Activated T-helper 2 cell treated with anti-CD3 and anti-CD28 coated beads, Interferon-gamma antibody, Interleukin-2, Interleukin-4, amounts not matched to agents 10 μg/mL and 5 μg/mL and 100 μg/mL, durations not matched to agents 14 hours and 24 hours and 36 hours (primary cell): ENCODE data around the gene KRT75. TPM values are rescaled to one million over a fixed set of nuclear protein-coding genes. Genes with fewer than 3 reads are reported as not detected.

Experiments used
- DNase-seq: peaks from one replicate; pipeline ENCODE4 v3.0.0; 2021; ENCODE audit warnings: low spot score
- H3K27ac Mint-ChIP-seq: one replicate; pipeline ENCODE4 v1.8.0; 2021; ENCODE audit warnings: mixed read lengths
- H3K27me3 Mint-ChIP-seq: one replicate; pipeline ENCODE4 v1.8.0; 2021; ENCODE audit warnings: low read depth, mixed read lengths
- H3K36me3 Mint-ChIP-seq: one replicate; pipeline ENCODE4 v1.8.0; 2021; ENCODE audit warnings: low read depth, mixed read lengths
- H3K4me1 Mint-ChIP-seq: one replicate; pipeline ENCODE4 v1.8.0; 2021; ENCODE audit warnings: low read depth, mixed read lengths
- H3K4me3 Mint-ChIP-seq: one replicate; pipeline ENCODE4 v1.8.0; 2021; ENCODE audit warnings: low read depth, mild to moderate bottlenecking, moderate library complexity, mixed read lengths
- H3K9me3 Mint-ChIP-seq: one replicate; pipeline ENCODE4 v1.8.0; 2021; ENCODE audit warnings: mixed read lengths
- intact Hi-C: fragments of 100-400 bp; cut with micrococcal nuclease; formaldehyde crosslinking; loops from one replicate; pipeline ENCODE4 v1.15.1; 2023
- total RNA-seq: library from RNA; stranded (reverse); gene quantifications from 2 replicates; pipeline ENCODE4 v1.2.3, GENCODE V29; 2022

Gene KRT75
- total RNA-seq, 1 donor from 2014 or later, result not detected

GRCh38 chr12:52403561-52403960, 30.6 kb downstream of the KRT75 start:
- Mint-ChIP-seq H3K27ac (no peak overlapping the region), H3K27me3 (no peaks in the 10 kb centered on the region), H3K4me1 (no peaks in the 10 kb centered on the region), H3K9me3 (no peaks in the 10 kb centered on the region), H3K36me3 (no peaks in the 10 kb centered on the region), H3K4me3 (no peak overlapping the region)
- intact Hi-C loops, result no loop called here
- no peak for DNase-seq

- Mint-ChIP-seq H3K27ac (no peak overlapping the region), H3K36me3 (no peaks in the 10 kb centered on the region), H3K4me1 (no peaks in the 10 kb centered on the region), H3K9me3 (no peaks in the 10 kb centered on the region), H3K27me3 (no peaks in the 10 kb centered on the region), H3K4me3 (no peak overlapping the region)
- no peak for DNase-seq
- intact Hi-C loops, result no loop called here
Measured at GRCh38 chr12:52402873-52403540, 31.2 kb downstream of the KRT75 start.

- H3K27me3 Mint-ChIP-seq, result no peaks in the 10 kb centered on the region
Measured at GRCh38 chr12:52402377-52402776, 31.8 kb downstream of the KRT75 start.

GRCh38 chr12:52401926-52402325, 32.2 kb downstream of the KRT75 start:
- no peak for DNase-seq
- Mint-ChIP-seq H3K4me3 (no peak overlapping the region), H3K36me3 (no peaks in the 10 kb centered on the region), H3K27me3 (peaks cover 4% of the 10 kb centered on the region), H3K4me1 (no peaks in the 10 kb centered on the region), H3K9me3 (no peaks in the 10 kb centered on the region), H3K27ac (no peak overlapping the region)
- intact Hi-C loops, result no loop called here

More at GRCh38 chr12:52402377-52402776, 31.8 kb downstream of the KRT75 start:
- H3K27ac Mint-ChIP-seq, result no peak overlapping the region
- intact Hi-C loops, result no loop called here
- DNase-seq, result no peak
- no peaks in the 10 kb centered on the region for H3K9me3 Mint-ChIP-seq
- H3K4me3 Mint-ChIP-seq, result no peak overlapping the region
- no peaks in the 10 kb centered on the region for H3K36me3 Mint-ChIP-seq
- no peaks in the 10 kb centered on the region for H3K4me1 Mint-ChIP-seq

- DNase-seq, result no peak
- no peak overlapping the region for H3K27ac Mint-ChIP-seq
- no peaks in the 10 kb centered on the region for H3K9me3 Mint-ChIP-seq
- H3K36me3 Mint-ChIP-seq, result no peaks in the 10 kb centered on the region
- H3K4me3 Mint-ChIP-seq, result no peak overlapping the region
- H3K27me3 Mint-ChIP-seq, result peaks cover 6% of the 10 kb centered on the region
- intact Hi-C loops, result no loop called here
- no peaks in the 10 kb centered on the region for H3K4me1 Mint-ChIP-seq
Measured at GRCh38 chr12:52401526-52401925, 32.6 kb downstream of the KRT75 start.

- H3K4me1 Mint-ChIP-seq, result no peaks in the 10 kb centered on the region
- H3K4me3 Mint-ChIP-seq, result no peak overlapping the region
- H3K9me3 Mint-ChIP-seq, result no peaks in the 10 kb centered on the region
- intact Hi-C loops, result no loop called here
- H3K36me3 Mint-ChIP-seq, result no peaks in the 10 kb centered on the region
- no peak for DNase-seq
- peaks cover 6% of the 10 kb centered on the region for H3K27me3 Mint-ChIP-seq
- no peak overlapping the region for H3K27ac Mint-ChIP-seq
Measured at GRCh38 chr12:52400906-52401305, 33.3 kb downstream of the KRT75 start.

GRCh38 chr12:52399756-52400155, 34.4 kb downstream of the KRT75 start:
- no peaks in the 10 kb centered on the region for H3K36me3 Mint-ChIP-seq
- no peaks in the 10 kb centered on the region for H3K4me1 Mint-ChIP-seq
- no peaks in the 10 kb centered on the region for H3K9me3 Mint-ChIP-seq
- H3K4me3 Mint-ChIP-seq, result no peak overlapping the region
- H3K27me3 Mint-ChIP-seq, result peaks cover 6% of the 10 kb centered on the region
- intact Hi-C loops, result no loop called here
- no peak overlapping the region for H3K27ac Mint-ChIP-seq
- no peak for DNase-seq

GRCh38 chr12:52398176-52398575, 36.0 kb downstream of the KRT75 start:
- H3K9me3 Mint-ChIP-seq, result no peaks in the 10 kb centered on the region
- H3K27me3 Mint-ChIP-seq, result peaks cover 6% of the 10 kb centered on the region
- DNase-seq, result no peak
- no peak overlapping the region for H3K4me3 Mint-ChIP-seq
- no peak overlapping the region for H3K27ac Mint-ChIP-seq
- H3K36me3 Mint-ChIP-seq, result no peaks in the 10 kb centered on the region
- intact Hi-C loops, result no loop called here
- no peaks in the 10 kb centered on the region for H3K4me1 Mint-ChIP-seq

- Mint-ChIP-seq H3K27me3 (peaks cover 6% of the 10 kb centered on the region), H3K4me3 (no peak overlapping the region), H3K27ac (no peak overlapping the region), H3K4me1 (no peaks in the 10 kb centered on the region), H3K9me3 (no peaks in the 10 kb centered on the region), H3K36me3 (no peaks in the 10 kb centered on the region)
- intact Hi-C loops, result no loop called here
- no peak for DNase-seq
Measured at GRCh38 chr12:52396656-52397055, 37.5 kb downstream of the KRT75 start.

GRCh38 chr12:52395761-52396434, 38.3 kb downstream of the KRT75 start:
- Mint-ChIP-seq H3K27me3 (peaks cover 6% of the 10 kb centered on the region), H3K9me3 (no peaks in the 10 kb centered on the region), H3K36me3 (no peaks in the 10 kb centered on the region), H3K4me3 (no peak overlapping the region), H3K4me1 (no peaks in the 10 kb centered on the region), H3K27ac (no peak overlapping the region)
- DNase-seq, result no peak
- intact Hi-C loops, result no loop called here

GRCh38 chr12:52394836-52395405, 39.2 kb downstream of the KRT75 start:
- Mint-ChIP-seq H3K36me3 (no peaks in the 10 kb centered on the region), H3K4me1 (no peaks in the 10 kb centered on the region), H3K27me3 (peaks cover 6% of the 10 kb centered on the region), H3K4me3 (no peak overlapping the region), H3K9me3 (no peaks in the 10 kb centered on the region), H3K27ac (no peak overlapping the region)
- intact Hi-C loops, result no loop called here
- no peak for DNase-seq

GRCh38 chr12:52392465-52393007, 41.6 kb downstream of the KRT75 start:
- H3K36me3 Mint-ChIP-seq, result no peaks in the 10 kb centered on the region
- H3K4me3 Mint-ChIP-seq, result no peak overlapping the region
- no peak overlapping the region for H3K27ac Mint-ChIP-seq
- DNase-seq, result no peak
- H3K4me1 Mint-ChIP-seq, result no peaks in the 10 kb centered on the region
- intact Hi-C loops, result no loop called here
- no peaks in the 10 kb centered on the region for H3K9me3 Mint-ChIP-seq
- H3K27me3 Mint-ChIP-seq, result peaks cover 6% of the 10 kb centered on the region

- Mint-ChIP-seq H3K4me3 (no peak overlapping the region), H3K27me3 (no peaks in the 10 kb centered on the region), H3K4me1 (no peaks in the 10 kb centered on the region), H3K27ac (no peak overlapping the region), H3K36me3 (no peaks in the 10 kb centered on the region), H3K9me3 (no peaks in the 10 kb centered on the region)
- intact Hi-C loops, result no loop called here
- DNase-seq, result no peak
Measured at GRCh38 chr12:52391618-52392002, 42.6 kb downstream of the KRT75 start.
